ENCODE data around the gene TMEM109. TPM values are rescaled to one million over a fixed set of nuclear protein-coding genes. Genes with fewer than 3 reads are reported as not detected.

The TMEM109 gene
- total and polyA plus RNA-seq, 2 of the 4 experiments (the other 2 are of a cell fraction), result 15.1 to 69.7 TPM

DNA sequence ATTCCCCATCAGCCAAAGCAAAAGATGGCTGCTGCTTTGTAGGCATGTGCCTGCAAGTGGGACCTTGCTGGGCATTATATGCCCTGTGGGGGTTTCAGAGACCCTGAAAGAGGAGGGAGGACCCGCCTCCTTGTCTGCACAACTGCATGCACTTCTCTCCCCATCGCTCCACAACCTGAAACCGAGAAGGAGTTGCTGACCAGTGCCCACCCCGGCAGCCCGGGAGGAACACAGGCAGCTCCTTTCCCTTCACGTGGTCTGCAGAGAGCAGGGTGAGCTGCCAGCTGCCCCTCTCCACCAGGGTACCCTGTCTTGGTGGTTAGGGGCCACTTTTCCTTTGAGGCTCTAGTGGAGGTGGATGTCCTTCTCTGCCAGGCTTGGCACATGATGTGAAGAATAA, 8.9 kb downstream of the TMEM109 start:
- WGBS, 2 experiments (ENCODE audit: extremely low coverage in 2 of 2, insufficient read length in 1 of 2), result no CpG with 5 or more reads among the region's 6 CpGs
- H3K23ac ChIP-seq (ENCODE audit: low read depth, low read length), result no peak overlapping the region
- H2AK9ac ChIP-seq (replicated peaks; ENCODE audit: low read depth, low read length, poor library complexity), result no peak overlapping the region
- H3K27ac ChIP-seq (ENCODE audit: insufficient read depth, low read length), result no peak overlapping the region
- H3K4me1 ChIP-seq (ENCODE audit: control insufficient read depth, insufficient read depth, low read length), result peaks cover 17% of the 10 kb centered on the region
- peaks cover 18% of the 10 kb centered on the region; the same call in 1 of the 2 replicates for H3K9me1 ChIP-seq (ENCODE audit: insufficient read depth, low read length)
- H2BK15ac ChIP-seq (ENCODE audit: low read depth, low read length), result no peak overlapping the region
- no peak overlapping the region for H3K4me2 ChIP-seq (ENCODE audit: low read depth, low read length)
- H4K20me1 ChIP-seq (ENCODE audit: insufficient read depth, low read length), result peaks cover 24% of the 10 kb centered on the region
- intact Hi-C loops (cut with micrococcal nuclease), result no loop called here
- in situ Hi-C loops (cut with MboI; ENCODE audit: low sequenced_read_pairs), result loop anchor here (25.0 kb wide), 1 partner anchor 1336 kb away; no protein-coding TSS in a partner anchor
- H2BK20ac ChIP-seq (ENCODE audit: low read depth, low read length), result no peak overlapping the region
- no peak overlapping the region for H4K5ac ChIP-seq (ENCODE audit: low read depth, low read length)
- no peak overlapping the region for H3K56ac ChIP-seq (ENCODE audit: extremely low read depth, insufficient read depth, low read length)
- H4K8ac ChIP-seq (ENCODE audit: low read depth in 2 of 2, low read length in 2 of 2), result no peak overlapping the region
- H3K9me3 ChIP-seq (ENCODE audit: control insufficient read depth, insufficient read depth, low read length), result no peaks in the 10 kb centered on the region
- H2AK5ac ChIP-seq (ENCODE audit: low read depth, low read length), result no peak overlapping the region
- no peak overlapping the region for H3K14ac ChIP-seq (replicated peaks; ENCODE audit: low read depth, low read length)
- H3K79me1 ChIP-seq (ENCODE audit: low read depth in 1 of 2, low read length in 2 of 2), result peaks cover 16 to 56% of the 10 kb centered on the region in 2 experiments
- H3K9ac ChIP-seq (ENCODE audit: low read depth, low read length), result no peak overlapping the region
- no peaks in the 10 kb centered on the region for H3K27me3 ChIP-seq (ENCODE audit: control insufficient read depth, insufficient read depth, low read length)
- ATAC-seq (ENCODE audit: low read depth) (no peak), DNase-seq (no peak)
- peaks cover 29% of the 10 kb centered on the region for H3K36me3 ChIP-seq (ENCODE audit: control insufficient read depth, insufficient read depth, low read length)
- no peak overlapping the region for H2AFZ ChIP-seq (replicated peaks; ENCODE audit: low read length, poor library complexity)
- no peak overlapping the region for H4K91ac ChIP-seq (ENCODE audit: insufficient read depth, low read depth, low read length)
- BruUV-seq (replicated peaks), result no TSS peak
- no peak overlapping the region for H3K4me3 ChIP-seq (ENCODE audit: insufficient read depth, low read depth, low read length)
- POLR2A ChIA-PET (ENCODE audit: unreplicated experiment), result no interaction called here
- H3K18ac ChIP-seq (ENCODE audit: low read depth, low read length), result no peak overlapping the region
- CTCF ChIA-PET, result no interaction called here
- TF ChIP-seq MXI1 (IDR thresholded peaks at IDR 0.05; ENCODE audit: borderline replicate concordance, low read depth, low read length) (no peak), CEBPB (IDR thresholded peaks at IDR 0.05; ENCODE audit: low read depth, low read length) (no peak)
- H3K4ac ChIP-seq (ENCODE audit: low read depth, low read length), result no peak overlapping the region
- no peak overlapping the region for H2BK5ac ChIP-seq (ENCODE audit: low read depth, low read length, poor library complexity, severe bottlenecking)
- dilution Hi-C loops (cut with HindIII; ENCODE audit: low sequenced_read_pairs, unreplicated experiment), result no loop called here
- no peak overlapping the region for H2BK120ac ChIP-seq (ENCODE audit: low read depth, low read length)
